H9 (cell line): Measurements from ENCODE around the gene KIF26B. TPM values are rescaled to one million over a fixed set of nuclear protein-coding genes. Genes with fewer than 3 reads are reported as not detected.

Source experiments
- DNase-seq: peaks from one replicate; pipeline ENCODE4 v3.0.0-alpha.2; 2017
- H2AFZ ChIP-seq: one replicate; pipeline ENCODE4 v1.6.1; 2013; ENCODE audit warnings: mild to moderate bottlenecking, low read length, control low read depth, moderate library complexity
- H2AK5ac ChIP-seq: 2 replicates; pipeline ENCODE4 v1.6.1; 2013; ENCODE audit warnings: low read length, control low read depth, mixed read lengths; ENCODE audit not compliant: insufficient read length
- H2BK120ac ChIP-seq: one replicate; pipeline ENCODE4 v1.6.1; 2013; ENCODE audit warnings: low read depth, mild to moderate bottlenecking, low read length, control low read depth, inconsistent platforms; ENCODE audit not compliant: poor library complexity, severe bottlenecking
- H2BK12ac ChIP-seq: 2 replicates; pipeline ENCODE4 v1.6.1; 2013; ENCODE audit warnings: low read length, control low read depth, mixed read lengths, low read depth; ENCODE audit not compliant: insufficient read length
- H2BK15ac ChIP-seq: 2 replicates; pipeline ENCODE4 v1.6.1; 2013; ENCODE audit warnings: low read depth, low read length, control low read depth
- H2BK20ac ChIP-seq: one replicate; pipeline ENCODE4 v1.6.1; 2013; ENCODE audit warnings: low read depth, mild to moderate bottlenecking, low read length, control low read depth, inconsistent platforms; ENCODE audit not compliant: poor library complexity, severe bottlenecking
- H2BK5ac ChIP-seq: 2 replicates; pipeline ENCODE4 v1.6.1; 2013; ENCODE audit warnings: low read length, control low read depth, mixed read lengths; ENCODE audit not compliant: insufficient read length
- H3K14ac ChIP-seq: 2 replicates; pipeline ENCODE4 v1.6.1; 2013; ENCODE audit warnings: low read length, control low read depth; ENCODE audit not compliant: insufficient read depth
- H3K18ac ChIP-seq: 2 replicates; pipeline ENCODE4 v1.6.1; 2013; ENCODE audit warnings: low read depth, mild to moderate bottlenecking, mixed read lengths, low read length, control low read depth; ENCODE audit not compliant: insufficient read length
- H3K23ac ChIP-seq: 2 replicates; pipeline ENCODE4 v1.6.1; 2013; ENCODE audit warnings: low read length, control low read depth, mixed read lengths, low read depth; ENCODE audit not compliant: insufficient read length
- H3K23me2 ChIP-seq: 2 replicates; pipeline ENCODE4 v1.6.1; 2013; ENCODE audit warnings: low read depth, mild to moderate bottlenecking, mixed read lengths, low read length, control low read depth; ENCODE audit not compliant: insufficient read length, poor library complexity, severe bottlenecking
- H3K27ac ChIP-seq: 2 replicates; pipeline ENCODE4 v1.5.1; 2013; ENCODE audit warnings: low read length, control low read depth, mixed read lengths, low read depth; ENCODE audit not compliant: insufficient read length
- H3K27me3 ChIP-seq: 2 replicates; pipeline ENCODE4 v1.6.1; 2013; ENCODE audit warnings: low read length, control low read depth, inconsistent platforms; ENCODE audit not compliant: insufficient read depth
- H3K4ac ChIP-seq: 2 replicates; pipeline ENCODE4 v1.6.1; 2013; ENCODE audit warnings: low read depth, mild to moderate bottlenecking, control low read depth, inconsistent platforms, low read length, moderate library complexity
- H3K4me1 ChIP-seq: 2 replicates; pipeline ENCODE4 v1.6.1; 2013; ENCODE audit warnings: low read length, control low read depth, inconsistent platforms; ENCODE audit not compliant: insufficient read depth
- H3K4me2 ChIP-seq: 2 replicates; pipeline ENCODE4 v1.6.1; 2013; ENCODE audit warnings: low read length, control low read depth, mixed read lengths; ENCODE audit not compliant: insufficient read length, insufficient read depth
- H3K56ac ChIP-seq: 2 replicates; pipeline ENCODE4 v1.6.1; 2013; ENCODE audit warnings: low read depth, mild to moderate bottlenecking, mixed read lengths, low read length, control low read depth; ENCODE audit not compliant: insufficient read length
- H3K79me1 ChIP-seq: 2 replicates; pipeline ENCODE4 v1.6.1; 2013; ENCODE audit warnings: low read depth, mild to moderate bottlenecking, moderate library complexity, low read length, control low read depth, inconsistent platforms; ENCODE audit not compliant: insufficient read depth, poor library complexity, severe bottlenecking
- H3K79me2 ChIP-seq: 2 replicates; pipeline ENCODE4 v1.6.1; 2013; ENCODE audit warnings: low read length, control low read depth, inconsistent platforms; ENCODE audit not compliant: insufficient read depth
- H3K9ac ChIP-seq: 2 replicates; pipeline ENCODE4 v1.6.1; 2013; ENCODE audit warnings: low read length, control low read depth, mixed read lengths; ENCODE audit not compliant: insufficient read length; ENCODE audit errors: extremely low read depth
- H3K9me3 ChIP-seq: one replicate; pipeline ENCODE4 v1.6.1; 2013; ENCODE audit warnings: low read depth, low read length, inconsistent platforms; ENCODE audit not compliant: control insufficient read depth
- H3T11ph ChIP-seq: one replicate; pipeline ENCODE4 v1.6.1; 2013; ENCODE audit warnings: mild to moderate bottlenecking, low read length, control low read depth, inconsistent platforms
- H4K20me1 ChIP-seq: one replicate; pipeline ENCODE4 v1.6.1; 2013; ENCODE audit not compliant: control insufficient read depth, insufficient read length, insufficient read depth
- H4K5ac ChIP-seq: 2 replicates; pipeline ENCODE4 v1.6.1; 2013; ENCODE audit warnings: low read depth, mild to moderate bottlenecking, mixed read lengths, low read length, control low read depth; ENCODE audit not compliant: insufficient read length
- H4K8ac ChIP-seq: replicated peaks from 2 replicates; pipeline ENCODE4 v1.6.1; 2013; ENCODE audit warnings: low read length, control low read depth, mixed read lengths, low read depth; ENCODE audit not compliant: insufficient read length
- H4K91ac ChIP-seq: 2 replicates; pipeline ENCODE4 v1.6.1; 2013; ENCODE audit warnings: low read depth, mild to moderate bottlenecking, moderate library complexity, mixed read lengths, low read length, control low read depth; ENCODE audit not compliant: insufficient read length
- H3K27ac Mint-ChIP-seq, 3 experiments: 2 replicates in 2 of 3; 3 replicates in 1 of 3; pipeline ENCODE4 v1.8.0; 2020 to 2021; ENCODE audit warnings: mixed read lengths in 3 of 3, mild to moderate bottlenecking in 1 of 3, moderate library complexity in 1 of 3
- H3K27me3 Mint-ChIP-seq: 2 replicates; pipeline ENCODE4 v1.8.0; 2021; ENCODE audit warnings: low read depth, mild to moderate bottlenecking, moderate library complexity, mixed read lengths
- H3K36me3 Mint-ChIP-seq, 3 experiments: 2 replicates in 2 of 3; 3 replicates in 1 of 3; pipeline ENCODE4 v1.8.0; 2020 to 2021; ENCODE audit warnings: low read depth in 3 of 3, mixed read lengths in 3 of 3; ENCODE audit not compliant: insufficient read depth in 1 of 3
- H3K4me1 Mint-ChIP-seq, 2 experiments: 2 replicates each; pipeline ENCODE4 v1.8.0; 2020; ENCODE audit warnings: mixed read lengths in 2 of 2
- H3K4me3 Mint-ChIP-seq, 2 experiments: 2 replicates in 1 of 2; 3 replicates in 1 of 2; pipeline ENCODE4 v1.8.0; 2020 to 2021; ENCODE audit warnings: mild to moderate bottlenecking in 2 of 2, mixed read lengths in 2 of 2, moderate library complexity in 1 of 2
- H3K9me3 Mint-ChIP-seq, 2 experiments: 2 replicates in 1 of 2; 3 replicates in 1 of 2; pipeline ENCODE4 v1.8.0; 2020; ENCODE audit warnings: mild to moderate bottlenecking in 2 of 2, mixed read lengths in 2 of 2, moderate library complexity in 1 of 2
- CTCF ChIP-seq: fragments of 200-600 bp; sonication (generic); conservative IDR thresholded peaks from 3 replicates; pipeline ENCODE4 v1.8.0; 2021; ENCODE audit warnings: antibody characterized with exemption, mild to moderate bottlenecking
- WGBS: extraction: QIAGEN DNeasy Blood & Tissue Kit; methylation state at CpG from one replicate; pipeline ENCODE4 v1.1.7; 2013; ENCODE audit warnings: missing lambda C conversion rate, low lambda C conversion rate, mixed read lengths; ENCODE audit not compliant: insufficient read length; ENCODE audit errors: extremely low coverage; 5-methylcytosine and 5-hydroxymethylcytosine counted together
- total RNA-seq: library from RNA; stranded (reverse); gene quantifications from 2 replicates; pipeline ENCODE4 v1.2.1, GENCODE V29; 2021

The KIF26B gene
- total RNA-seq, 1 experiment from 2014 or later: 0.13 TPM

DNA sequence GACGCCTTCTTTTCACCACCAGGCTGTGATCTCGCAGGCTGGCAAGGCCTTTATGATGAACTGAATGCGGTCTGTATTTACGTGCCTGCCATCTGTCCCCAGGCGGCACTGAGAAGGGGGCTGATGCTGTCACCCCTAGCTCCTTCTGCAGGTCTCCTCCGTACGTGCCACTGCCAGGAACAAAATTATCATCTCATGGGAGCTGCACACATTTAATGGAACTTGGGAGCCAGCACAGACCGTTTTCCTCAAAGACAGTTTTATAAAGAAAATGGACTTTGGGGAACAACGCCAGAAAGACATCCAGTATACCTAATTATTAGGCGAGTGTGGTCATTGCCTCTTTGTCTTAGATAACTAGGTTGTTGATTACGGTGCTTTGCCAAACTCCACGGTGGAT is 434.5 kb downstream of the KIF26B start:
- TF ChIP-seq CTCF: no peak
- Histone ChIP-seq H3K27me3 (no peaks in the 10 kb centered on the region), H3K23me2 (no peaks in the 10 kb centered on the region), H3K4me1 (no peaks in the 10 kb centered on the region), H3K23ac (no peak overlapping the region), H2AFZ (no peak overlapping the region), H3K18ac (no peak overlapping the region), H3K9ac (no peak overlapping the region), H4K91ac (no peak overlapping the region), H4K8ac (no peak overlapping the region), H3K56ac (no peak overlapping the region), H2AK5ac (no peak overlapping the region), H4K20me1 (no peaks in the 10 kb centered on the region), H2BK5ac (no peak overlapping the region), H3K14ac (no peak overlapping the region), H2BK120ac (no peak overlapping the region), H3K4ac (no peak overlapping the region), H3K79me2 (no peaks in the 10 kb centered on the region), H4K5ac (no peak overlapping the region), H2BK15ac (no peak overlapping the region), H2BK20ac (no peak overlapping the region), H3K27ac (no peak overlapping the region), H3T11ph (no peak overlapping the region), H3K9me3 (no peaks in the 10 kb centered on the region), H3K79me1 (no peaks in the 10 kb centered on the region), H3K4me2 (no peak overlapping the region), H2BK12ac (no peak overlapping the region)
- Mint-ChIP-seq H3K4me1 (peaks cover 0 to 8% of the 10 kb centered on the region in 2 experiments; a peak in 3 of 4 replicates), H3K27ac (no peak overlapping the region), H3K4me3 (no peak overlapping the region), H3K9me3 (peaks cover 3% of the 10 kb centered on the region in 2 experiments; a peak in 2 of 5 replicates), H3K27me3 (no peaks in the 10 kb centered on the region; the same call in 1 of the 2 replicates), H3K36me3 (no peaks in the 10 kb centered on the region)
- WGBS: no CpG with 5 or more reads among the region's 12 CpGs
- DNase-seq: no peak
